ENCODE data around the gene TEDC2.
"Not testable (repeated sequence)": the region's sequence is repeated elsewhere in the genome, so short reads cannot be mapped to it uniquely, and the experiment has no call there.

TEDC2 gene

DNA sequence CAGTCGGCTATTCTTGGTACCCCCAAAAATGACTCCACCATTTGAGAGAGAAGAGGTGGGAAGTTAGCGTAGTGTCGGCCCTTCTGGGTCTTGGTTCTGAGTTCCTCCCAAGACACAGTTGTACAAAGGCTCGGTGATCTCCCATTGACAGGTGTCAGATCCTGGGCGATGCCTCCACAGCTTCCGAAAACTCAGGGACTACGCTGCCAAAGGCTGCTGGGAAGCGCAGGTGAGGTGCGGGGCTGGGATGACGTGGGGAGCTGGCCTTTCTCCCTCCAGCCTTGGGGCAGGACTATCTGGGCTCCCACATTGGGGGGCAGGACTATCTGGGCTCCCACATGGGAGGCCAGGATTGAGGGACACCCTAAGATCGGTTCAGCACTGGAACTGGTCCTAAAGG is 20.3 kb upstream of the TEDC2 start:
- no peak overlapping the region for H3K4me3 ChIP-seq (ENCODE audit: low read depth, low read length)
- TF ChIP-seq, protein P1, sequence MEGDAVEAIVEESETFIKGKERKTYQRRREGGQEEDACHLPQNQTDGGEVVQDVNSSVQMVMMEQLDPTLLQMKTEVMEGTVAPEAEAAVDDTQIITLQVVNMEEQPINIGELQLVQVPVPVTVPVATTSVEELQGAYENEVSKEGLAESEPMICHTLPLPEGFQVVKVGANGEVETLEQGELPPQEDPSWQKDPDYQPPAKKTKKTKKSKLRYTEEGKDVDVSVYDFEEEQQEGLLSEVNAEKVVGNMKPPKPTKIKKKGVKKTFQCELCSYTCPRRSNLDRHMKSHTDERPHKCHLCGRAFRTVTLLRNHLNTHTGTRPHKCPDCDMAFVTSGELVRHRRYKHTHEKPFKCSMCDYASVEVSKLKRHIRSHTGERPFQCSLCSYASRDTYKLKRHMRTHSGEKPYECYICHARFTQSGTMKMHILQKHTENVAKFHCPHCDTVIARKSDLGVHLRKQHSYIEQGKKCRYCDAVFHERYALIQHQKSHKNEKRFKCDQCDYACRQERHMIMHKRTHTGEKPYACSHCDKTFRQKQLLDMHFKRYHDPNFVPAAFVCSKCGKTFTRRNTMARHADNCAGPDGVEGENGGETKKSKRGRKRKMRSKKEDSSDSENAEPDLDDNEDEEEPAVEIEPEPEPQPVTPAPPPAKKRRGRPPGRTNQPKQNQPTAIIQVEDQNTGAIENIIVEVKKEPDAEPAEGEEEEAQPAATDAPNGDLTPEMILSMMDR (IDR thresholded peaks at IDR 0.05; ENCODE audit: low read depth, low read length): no peak

DNA sequence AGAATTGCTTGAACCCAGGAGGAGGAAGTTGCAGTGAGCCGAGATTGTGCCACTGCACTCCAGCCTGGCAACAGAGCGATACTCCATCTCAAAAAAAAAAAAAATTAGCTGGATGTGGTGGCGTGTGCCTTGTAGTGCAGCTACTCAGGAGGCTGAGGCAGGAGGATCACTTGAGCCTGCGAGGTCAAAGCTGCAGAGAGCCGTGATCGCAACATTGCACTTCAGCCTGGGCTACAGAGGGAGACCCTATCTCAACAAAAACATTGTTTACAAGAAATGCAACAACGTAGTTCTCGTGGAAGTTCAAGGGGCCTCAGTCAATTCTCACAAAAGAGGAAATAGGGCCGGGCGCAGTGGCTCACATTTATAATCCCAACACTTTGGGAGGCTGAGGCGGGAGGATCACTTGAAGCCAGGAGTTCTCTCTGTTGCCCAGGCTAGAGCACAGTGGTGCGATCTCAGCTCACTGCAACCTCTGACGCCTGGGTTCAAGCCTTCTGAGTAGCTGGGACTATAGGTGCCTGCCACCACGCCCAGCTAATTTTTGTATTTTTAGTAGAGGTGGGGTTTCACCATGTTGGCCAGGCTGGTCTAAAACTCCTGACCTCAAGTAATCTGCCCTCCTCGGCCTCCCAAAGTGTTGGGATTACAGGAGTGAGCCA is 18.6 kb upstream of the TEDC2 start:
- H3K4me3 ChIP-seq (ENCODE audit: low read depth, low read length): not testable (repeated sequence)

DNA sequence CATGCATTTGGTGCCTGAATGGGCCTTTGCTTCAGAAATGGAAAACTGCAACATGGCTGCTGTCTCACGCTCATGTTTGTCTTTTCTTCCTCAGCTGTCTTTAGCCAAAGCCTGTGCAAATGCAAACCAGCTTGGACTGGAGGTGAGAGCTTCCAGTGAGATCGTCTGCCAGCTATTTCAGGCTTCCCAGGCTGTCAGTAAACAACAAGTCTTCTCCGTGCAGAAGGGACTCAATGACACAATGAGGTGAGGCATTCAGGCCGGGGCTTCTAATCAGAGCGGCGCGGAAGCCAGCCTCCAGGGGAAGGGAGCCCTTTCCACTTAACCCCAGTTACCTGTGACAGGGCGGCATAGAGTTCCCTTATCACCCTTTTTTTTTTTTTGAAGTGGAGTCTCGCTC is 16.4 kb upstream of the TEDC2 start:
- H3K4me3 ChIP-seq (ENCODE audit: low read depth, low read length): no peak overlapping the region
- TF ChIP-seq, protein P1 (IDR thresholded peaks at IDR 0.05; ENCODE audit: low read depth, low read length): no peak

DNA sequence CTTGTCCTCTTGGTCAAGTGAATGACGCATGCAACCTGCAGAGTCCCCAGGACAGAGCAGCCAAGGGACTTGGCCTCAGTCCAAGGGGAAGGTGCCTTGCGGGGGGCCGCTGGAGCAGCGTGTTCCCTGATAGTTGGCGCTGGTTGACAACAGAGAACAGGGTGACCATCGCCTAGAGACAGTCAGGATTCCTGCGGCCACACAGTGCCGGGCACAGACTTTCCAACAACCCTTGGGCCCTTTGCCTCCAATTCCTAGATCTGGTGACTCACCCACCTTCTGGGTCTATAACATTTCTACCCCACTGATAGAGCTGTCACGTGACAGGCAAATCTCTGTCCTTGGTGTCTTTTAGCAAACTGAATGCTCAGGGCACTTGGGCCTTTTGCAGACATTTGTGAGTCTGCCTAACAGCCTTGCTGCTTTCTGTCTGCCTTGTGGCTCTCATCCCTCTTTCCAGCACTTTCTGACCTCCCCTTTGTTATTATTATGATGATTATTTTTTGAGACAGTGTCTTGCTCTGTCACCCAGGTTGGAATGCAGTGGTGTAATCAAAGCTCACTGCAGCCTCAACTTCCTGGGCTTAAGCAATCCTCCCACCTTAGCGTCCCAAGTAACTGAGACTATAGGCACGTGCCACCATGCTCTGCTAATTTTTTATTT is 11.9 kb upstream of the TEDC2 start:
- TF ChIP-seq, protein P1 (IDR thresholded peaks at IDR 0.05; ENCODE audit: low read depth, low read length): no peak
- no peak overlapping the region for H3K4me3 ChIP-seq (ENCODE audit: low read depth, low read length)

DNA sequence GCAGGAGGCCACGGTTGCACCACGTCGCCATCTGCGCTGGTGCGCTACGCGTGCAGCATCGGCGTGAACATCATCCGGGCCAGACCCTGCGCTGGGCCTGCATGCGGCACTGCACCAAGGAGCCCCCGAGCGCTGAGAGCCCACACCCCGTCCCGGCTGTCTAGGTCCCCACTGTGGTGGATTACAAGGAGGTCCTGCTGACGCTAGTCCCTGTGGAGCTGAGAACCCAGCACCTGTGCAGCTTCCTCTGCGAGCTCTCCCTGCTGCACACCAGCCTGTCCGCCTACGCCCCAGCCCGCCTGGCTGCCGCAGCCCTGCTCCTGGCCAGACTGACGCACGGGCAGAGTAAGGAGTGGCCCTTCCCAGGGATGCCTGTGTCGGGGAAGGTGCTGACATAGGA is 10.8 kb upstream of the TEDC2 start:
- H3K4me3 ChIP-seq (ENCODE audit: low read depth, low read length): no peak overlapping the region
- TF ChIP-seq, protein P1 (IDR thresholded peaks at IDR 0.05; ENCODE audit: low read depth, low read length): no peak

DNA sequence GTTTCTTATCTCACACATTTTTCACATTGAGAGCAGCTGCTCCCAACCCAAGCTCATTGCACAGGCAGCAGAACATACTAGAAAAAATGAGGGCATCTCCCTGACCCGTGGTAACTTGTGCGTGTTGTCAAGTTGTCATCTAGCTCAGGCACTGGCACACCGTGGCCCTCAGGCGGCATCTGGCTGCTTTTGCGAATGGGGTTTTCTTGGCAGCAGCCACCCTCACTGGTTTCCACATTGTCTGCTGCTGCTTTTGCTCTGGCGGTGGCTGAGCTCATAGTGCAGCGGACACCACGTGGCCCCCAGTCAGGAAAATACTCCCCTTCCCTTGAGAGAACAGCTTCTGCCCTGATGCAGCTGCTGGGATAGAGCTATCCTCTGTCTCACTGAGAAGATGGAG is 9.4 kb upstream of the TEDC2 start:
- TF ChIP-seq, protein P1 (IDR thresholded peaks at IDR 0.05; ENCODE audit: low read depth, low read length): no peak
- H3K4me3 ChIP-seq (ENCODE audit: low read depth, low read length): no peak overlapping the region

DNA sequence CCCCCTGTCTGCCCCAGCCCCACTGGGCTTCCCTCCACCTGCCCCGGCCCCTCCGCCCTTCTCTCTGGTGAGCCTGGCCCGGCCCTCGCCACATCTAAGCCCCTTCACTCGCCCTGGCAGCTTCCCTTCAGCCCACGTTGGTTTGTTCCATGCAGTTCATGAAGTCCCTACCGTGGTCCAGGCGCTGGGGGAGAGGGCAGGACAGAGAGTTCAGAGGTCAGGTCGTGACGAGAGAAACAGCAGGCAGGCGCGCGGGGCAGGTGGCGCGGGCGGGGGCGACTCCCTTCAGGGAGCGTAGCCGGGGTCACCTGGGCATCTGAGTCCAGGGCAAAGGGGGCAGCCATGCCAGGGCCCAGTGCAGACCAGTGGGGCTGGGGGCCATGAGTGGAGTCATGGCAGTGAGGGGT is 8.9 kb upstream of the TEDC2 start:
- H3K4me3 ChIP-seq (ENCODE audit: low read depth, low read length): no peak overlapping the region
- TF ChIP-seq, protein P1 (IDR thresholded peaks at IDR 0.05; ENCODE audit: low read depth, low read length): no peak

Measured in WI38 (cell line).